Measurements from ENCODE around the gene TMEM72.

GRCh38 chr10:44932517-44933450 lies 21.6 kb downstream of the TMEM72 start:
- no peak for TF ChIP-seq TSHZ2 (CRISPR knock-in tag; IDR thresholded peaks at IDR 0.05)
- no peak for TF ChIP-seq ZC3H10 (CRISPR knock-in tag; IDR thresholded peaks at IDR 0.05)
- TF ChIP-seq ZNF70 (CRISPR knock-in tag; IDR thresholded peaks at IDR 0.05) = no peak
- no peak for TF ChIP-seq ZFP30 (CRISPR knock-in tag; IDR thresholded peaks at IDR 0.05)
- no peak for TF ChIP-seq PATZ1 (CRISPR knock-in tag; IDR thresholded peaks at IDR 0.05; ENCODE audit: borderline replicate concordance)
- TF ChIP-seq ESRRG (CRISPR knock-in tag; IDR thresholded peaks at IDR 0.05) = no peak
- TF ChIP-seq ISL1 (CRISPR knock-in tag; IDR thresholded peaks at IDR 0.05) = no peak
- no peak for TF ChIP-seq POU6F1 (CRISPR knock-in tag; IDR thresholded peaks at IDR 0.05; ENCODE audit: borderline replicate concordance, low read depth)

Measured in SK-N-SH treated with all-trans-retinoic acid at 6 μM for 48 hours (cell line).